GM23338 (cell line): ENCODE measurements around the gene ANTXR2.

ENCODE experiments used
- CREB1 ChIP-seq: fragments of 250-450 bp; sonication (Bioruptor Pico); IDR thresholded peaks from 2 replicates; pipeline ENCODE4 v1.5.0; 2020; ENCODE audit warnings: low read depth, mild to moderate bottlenecking, moderate library complexity
- EZH2 ChIP-seq: fragments of 200-600 bp; sonication (generic); IDR thresholded peaks from one replicate; pipeline ENCODE4 v1.8.0; 2017; ENCODE audit warnings: antibody characterized with exemption, mild to moderate bottlenecking, low read depth; ENCODE audit not compliant: unreplicated experiment
- EZH2phosphoT487 ChIP-seq: fragments of 200-600 bp; sonication (generic); IDR thresholded peaks from one replicate; pipeline ENCODE4 v1.8.1; 2018; ENCODE audit warnings: antibody characterized with exemption; ENCODE audit not compliant: unreplicated experiment
- NANOG ChIP-seq: IDR thresholded peaks from 2 replicates; pipeline ENCODE4 v1.6.1; 2016; ENCODE audit warnings: antibody characterized with exemption, borderline replicate concordance
- POLR2AphosphoS5 ChIP-seq: IDR thresholded peaks from 2 replicates; pipeline ENCODE4 v1.6.1; 2016; ENCODE audit warnings: antibody characterized with exemption, low read depth
- STAT1 ChIP-seq: IDR thresholded peaks from one replicate; pipeline ENCODE4 v1.6.1; 2016; ENCODE audit warnings: antibody characterized with exemption; ENCODE audit not compliant: unreplicated experiment
- ZNF331 ChIP-seq: fragments of 250-450 bp; sonication (Bioruptor Pico); IDR thresholded peaks from 2 replicates; pipeline ENCODE4 v1.5.0; 2020; ENCODE audit warnings: low read depth, mild to moderate bottlenecking, moderate library complexity
- TF ChIP-seq, protein P1 (sequence below), 2 experiments: fragments of 200-600 bp in 1 of 2; sonication (generic) in 1 of 2; conservative IDR thresholded peaks; 2 replicates each; pipeline versions ENCODE4 v1.5.1 to v1.6.1; 2016 to 2017; ENCODE audit warnings: antibody characterized with exemption in 2 of 2, low read depth in 2 of 2, mild to moderate bottlenecking in 2 of 2, moderate library complexity in 1 of 2
- TF ChIP-seq, protein P2 (sequence below): IDR thresholded peaks from 2 replicates; pipeline ENCODE4 v1.6.1; 2016; ENCODE audit warnings: antibody characterized with exemption
- TF ChIP-seq, protein P3 (sequence below): IDR thresholded peaks from one replicate; pipeline ENCODE4 v1.6.1; 2018; ENCODE audit warnings: antibody characterized with exemption; ENCODE audit not compliant: unreplicated experiment

DNA sequence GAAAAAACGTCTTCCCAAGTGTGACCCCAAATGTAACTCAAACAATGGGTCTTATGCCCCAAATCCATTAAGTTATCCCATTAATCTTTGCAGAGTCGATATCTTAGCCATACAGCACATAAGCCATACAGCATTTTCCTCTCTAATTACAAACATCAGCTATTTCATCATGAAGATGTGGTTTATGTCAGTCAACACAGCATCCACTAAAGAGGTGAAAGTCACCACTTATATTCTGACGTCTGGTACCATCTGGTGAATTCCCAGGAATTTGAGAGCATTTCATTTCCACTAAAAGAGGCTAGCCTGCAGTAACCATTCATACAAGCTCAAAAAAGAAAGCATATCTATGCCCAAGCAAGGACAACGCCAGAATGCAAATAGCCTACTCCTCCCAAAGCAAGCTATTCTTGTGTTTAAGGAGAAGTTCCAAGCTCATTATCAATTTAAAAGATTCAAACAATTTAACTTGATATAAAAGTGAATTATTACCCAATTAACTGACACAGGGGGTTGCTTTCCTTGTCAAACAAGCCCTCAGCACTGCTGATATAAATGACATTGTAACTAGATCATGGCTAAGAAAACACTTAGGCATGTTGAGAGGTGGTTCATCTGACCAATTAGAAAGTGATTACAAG, 203.3 kb downstream of the ANTXR2 start:
- TF ChIP-seq, protein P1, sequence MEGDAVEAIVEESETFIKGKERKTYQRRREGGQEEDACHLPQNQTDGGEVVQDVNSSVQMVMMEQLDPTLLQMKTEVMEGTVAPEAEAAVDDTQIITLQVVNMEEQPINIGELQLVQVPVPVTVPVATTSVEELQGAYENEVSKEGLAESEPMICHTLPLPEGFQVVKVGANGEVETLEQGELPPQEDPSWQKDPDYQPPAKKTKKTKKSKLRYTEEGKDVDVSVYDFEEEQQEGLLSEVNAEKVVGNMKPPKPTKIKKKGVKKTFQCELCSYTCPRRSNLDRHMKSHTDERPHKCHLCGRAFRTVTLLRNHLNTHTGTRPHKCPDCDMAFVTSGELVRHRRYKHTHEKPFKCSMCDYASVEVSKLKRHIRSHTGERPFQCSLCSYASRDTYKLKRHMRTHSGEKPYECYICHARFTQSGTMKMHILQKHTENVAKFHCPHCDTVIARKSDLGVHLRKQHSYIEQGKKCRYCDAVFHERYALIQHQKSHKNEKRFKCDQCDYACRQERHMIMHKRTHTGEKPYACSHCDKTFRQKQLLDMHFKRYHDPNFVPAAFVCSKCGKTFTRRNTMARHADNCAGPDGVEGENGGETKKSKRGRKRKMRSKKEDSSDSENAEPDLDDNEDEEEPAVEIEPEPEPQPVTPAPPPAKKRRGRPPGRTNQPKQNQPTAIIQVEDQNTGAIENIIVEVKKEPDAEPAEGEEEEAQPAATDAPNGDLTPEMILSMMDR (conservative IDR thresholded peaks at IDR 0.05; ENCODE audit: low read depth in 2 of 2) = no peak
- TF ChIP-seq POLR2AphosphoS5 (no peak), EZH2phosphoT487 (no peak), EZH2 (no peak), NANOG (no peak), CREB1 (CRISPR knock-in tag) (no peak), STAT1 (no peak), ZNF331 (CRISPR knock-in tag) (no peak)
- TF ChIP-seq, protein P2, sequence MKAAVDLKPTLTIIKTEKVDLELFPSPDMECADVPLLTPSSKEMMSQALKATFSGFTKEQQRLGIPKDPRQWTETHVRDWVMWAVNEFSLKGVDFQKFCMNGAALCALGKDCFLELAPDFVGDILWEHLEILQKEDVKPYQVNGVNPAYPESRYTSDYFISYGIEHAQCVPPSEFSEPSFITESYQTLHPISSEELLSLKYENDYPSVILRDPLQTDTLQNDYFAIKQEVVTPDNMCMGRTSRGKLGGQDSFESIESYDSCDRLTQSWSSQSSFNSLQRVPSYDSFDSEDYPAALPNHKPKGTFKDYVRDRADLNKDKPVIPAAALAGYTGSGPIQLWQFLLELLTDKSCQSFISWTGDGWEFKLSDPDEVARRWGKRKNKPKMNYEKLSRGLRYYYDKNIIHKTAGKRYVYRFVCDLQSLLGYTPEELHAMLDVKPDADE = no peak
- TF ChIP-seq, protein P3, sequence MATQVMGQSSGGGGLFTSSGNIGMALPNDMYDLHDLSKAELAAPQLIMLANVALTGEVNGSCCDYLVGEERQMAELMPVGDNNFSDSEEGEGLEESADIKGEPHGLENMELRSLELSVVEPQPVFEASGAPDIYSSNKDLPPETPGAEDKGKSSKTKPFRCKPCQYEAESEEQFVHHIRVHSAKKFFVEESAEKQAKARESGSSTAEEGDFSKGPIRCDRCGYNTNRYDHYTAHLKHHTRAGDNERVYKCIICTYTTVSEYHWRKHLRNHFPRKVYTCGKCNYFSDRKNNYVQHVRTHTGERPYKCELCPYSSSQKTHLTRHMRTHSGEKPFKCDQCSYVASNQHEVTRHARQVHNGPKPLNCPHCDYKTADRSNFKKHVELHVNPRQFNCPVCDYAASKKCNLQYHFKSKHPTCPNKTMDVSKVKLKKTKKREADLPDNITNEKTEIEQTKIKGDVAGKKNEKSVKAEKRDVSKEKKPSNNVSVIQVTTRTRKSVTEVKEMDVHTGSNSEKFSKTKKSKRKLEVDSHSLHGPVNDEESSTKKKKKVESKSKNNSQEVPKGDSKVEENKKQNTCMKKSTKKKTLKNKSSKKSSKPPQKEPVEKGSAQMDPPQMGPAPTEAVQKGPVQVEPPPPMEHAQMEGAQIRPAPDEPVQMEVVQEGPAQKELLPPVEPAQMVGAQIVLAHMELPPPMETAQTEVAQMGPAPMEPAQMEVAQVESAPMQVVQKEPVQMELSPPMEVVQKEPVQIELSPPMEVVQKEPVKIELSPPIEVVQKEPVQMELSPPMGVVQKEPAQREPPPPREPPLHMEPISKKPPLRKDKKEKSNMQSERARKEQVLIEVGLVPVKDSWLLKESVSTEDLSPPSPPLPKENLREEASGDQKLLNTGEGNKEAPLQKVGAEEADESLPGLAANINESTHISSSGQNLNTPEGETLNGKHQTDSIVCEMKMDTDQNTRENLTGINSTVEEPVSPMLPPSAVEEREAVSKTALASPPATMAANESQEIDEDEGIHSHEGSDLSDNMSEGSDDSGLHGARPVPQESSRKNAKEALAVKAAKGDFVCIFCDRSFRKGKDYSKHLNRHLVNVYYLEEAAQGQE = no peak
